Left renal pelvis (tissue), 4 donors: ENCODE measurements around the gene LSMEM2. TPM values are rescaled to one million over a fixed set of nuclear protein-coding genes. Genes with fewer than 3 reads are reported as not detected.
"Not testable (repeated sequence)": the region's sequence is repeated elsewhere in the genome, so short reads cannot be mapped to it uniquely, and the experiment has no call there.

Source experiments
- DNase-seq, 4 donors: peaks; one replicate each; pipeline ENCODE4 v3.0.0-alpha.2; 2013; ENCODE audit warnings: low read depth in 4 of 4, low spot score in 3 of 4
- polyA plus RNA-seq, 4 donors: library from polyadenylated mRNA; unstranded; fragments of 120-200 nt; gene quantifications; one replicate each; pipeline ENCODE4 v1.2.1, GENCODE V29; 2013; ENCODE audit not compliant: insufficient read length in 4 of 4

The LSMEM2 gene
- polyA plus RNA-seq, 4 donors: 0.27 to 0.72 (median 0.49) TPM

- DNase-seq: no peak
These were observed 33.6 kb upstream of the LSMEM2 start for GRCh38 chr3:50245251-50245745.

GRCh38 chr3:50245831-50246516, 32.9 kb upstream of the LSMEM2 start:
- DNase-seq: peak in 2 of 4 donors; percentile 72 to 89

GRCh38 chr3:50246517-50246954, 32.4 kb upstream of the LSMEM2 start:
- DNase-seq: no peak

GRCh38 chr3:50248387-50248786, 30.5 kb upstream of the LSMEM2 start:
- no peak for DNase-seq

- DNase-seq: no peak
These were observed 29.4 kb upstream of the LSMEM2 start for GRCh38 chr3:50249457-50249856.

GRCh38 chr3:50250514-50250913, 28.4 kb upstream of the LSMEM2 start:
- DNase-seq: no peak

GRCh38 chr3:50251220-50251619, 27.7 kb upstream of the LSMEM2 start:
- no peak for DNase-seq

- no peak for DNase-seq
These were observed 24.2 kb upstream of the LSMEM2 start for GRCh38 chr3:50254577-50255250.

- no peak for DNase-seq
These were observed 23.7 kb upstream of the LSMEM2 start for GRCh38 chr3:50255251-50255615.

- no peak for DNase-seq
These were observed 21.7 kb upstream of the LSMEM2 start for GRCh38 chr3:50256978-50257890.

GRCh38 chr3:50258029-50258680, 20.7 kb upstream of the LSMEM2 start:
- DNase-seq: no peak

GRCh38 chr3:50258979-50259378, 19.9 kb upstream of the LSMEM2 start:
- no peak for DNase-seq

- DNase-seq: no peak
These were observed 19.4 kb upstream of the LSMEM2 start for GRCh38 chr3:50259432-50260026.

GRCh38 chr3:50260027-50260941, 18.6 kb upstream of the LSMEM2 start:
- peak; percentile 85 to 90 (median 86) for DNase-seq

- DNase-seq: no peak
These were observed 17.9 kb upstream of the LSMEM2 start for GRCh38 chr3:50260942-50261441.

GRCh38 chr3:50261505-50261904, 17.4 kb upstream of the LSMEM2 start:
- no peak for DNase-seq

- not testable (repeated sequence) for DNase-seq
These were observed 16.7 kb upstream of the LSMEM2 start for GRCh38 chr3:50262200-50262599.

GRCh38 chr3:50262778-50263177, 16.1 kb upstream of the LSMEM2 start:
- no peak for DNase-seq
